ENCODE measurements around the gene WASF1.

WASF1 gene

DNA sequence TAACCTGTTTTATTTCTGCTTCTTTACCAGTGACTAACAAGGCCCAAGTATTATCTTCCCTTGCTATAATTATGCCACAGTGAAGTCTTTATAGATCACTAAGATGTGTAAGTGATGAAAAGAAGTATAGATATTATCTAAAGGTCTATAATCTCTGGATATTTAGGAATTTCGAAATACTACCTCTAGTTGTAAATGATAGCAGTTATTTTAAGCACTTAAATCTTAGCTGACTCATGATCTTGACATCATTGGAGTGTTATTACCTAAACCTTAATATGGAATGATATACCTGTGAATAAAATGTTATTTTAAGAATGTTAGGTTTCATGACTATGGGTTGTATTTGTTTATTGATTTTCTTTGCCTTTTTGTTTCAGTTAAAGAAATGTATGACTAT lies 32.3 kb upstream of the WASF1 start:
- no peak overlapping the region for H3K4me3 ChIP-seq (ENCODE audit: control insufficient read depth, low read depth, low read length)
- no peak for DNase-seq (ENCODE audit: low read depth)
- TF ChIP-seq CTCF (IDR thresholded peaks at IDR 0.05; ENCODE audit: control insufficient read depth, insufficient read depth, low read depth, low read length, missing control alignments) = no peak

DNA sequence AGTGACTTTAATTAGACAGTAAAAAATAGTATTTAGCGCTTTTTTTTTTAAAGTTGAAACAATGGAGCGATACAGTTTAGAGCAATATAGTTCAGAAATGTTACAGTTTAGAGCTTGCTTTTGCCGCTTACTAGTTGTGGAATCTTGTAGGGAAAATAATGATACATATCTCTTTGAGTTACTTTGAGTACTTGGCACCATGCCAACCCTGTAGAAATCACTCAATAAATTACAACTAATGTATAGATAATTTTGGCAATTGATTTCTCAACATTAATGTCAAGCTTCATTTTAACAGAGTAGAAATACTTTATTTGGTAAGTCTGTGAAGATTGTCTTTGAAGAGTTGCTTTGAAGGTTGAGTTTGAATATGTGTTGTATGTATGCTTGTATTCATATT lies 28.2 kb upstream of the WASF1 start:
- no peak overlapping the region for H3K4me3 ChIP-seq (ENCODE audit: control insufficient read depth, low read depth, low read length)
- DNase-seq (ENCODE audit: low read depth) = no peak
- no peak for TF ChIP-seq CTCF (IDR thresholded peaks at IDR 0.05; ENCODE audit: control insufficient read depth, insufficient read depth, low read depth, low read length, missing control alignments)

GRCh38 chr6:110201151-110201884 lies 21.8 kb upstream of the WASF1 start:
- no peak overlapping the region for H3K4me3 ChIP-seq (ENCODE audit: control insufficient read depth, low read depth, low read length)
- no peak for DNase-seq (ENCODE audit: low read depth)
- TF ChIP-seq CTCF (IDR thresholded peaks at IDR 0.05; ENCODE audit: control insufficient read depth, insufficient read depth, low read depth, low read length, missing control alignments) = no peak

DNA sequence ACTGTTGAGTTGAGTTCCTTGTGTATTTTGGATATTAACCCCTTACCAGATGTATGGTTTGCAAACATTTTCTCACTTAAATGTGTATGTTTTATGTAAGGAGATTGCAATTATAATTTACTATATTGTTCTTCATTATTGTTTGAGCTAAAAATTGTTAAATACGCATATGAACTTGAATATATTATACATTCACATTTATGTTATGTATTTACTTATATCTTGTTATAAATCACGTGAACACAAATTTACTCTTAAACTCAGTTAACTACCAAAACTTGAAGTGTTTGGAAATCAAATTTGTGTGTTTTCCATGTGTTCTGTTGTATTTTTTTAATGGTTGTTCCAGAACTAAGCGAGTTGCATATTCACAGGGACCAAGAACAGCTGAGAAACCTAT lies 19.1 kb upstream of the WASF1 start:
- no peak overlapping the region for H3K4me3 ChIP-seq (ENCODE audit: control insufficient read depth, low read depth, low read length)
- no peak for TF ChIP-seq CTCF (IDR thresholded peaks at IDR 0.05; ENCODE audit: control insufficient read depth, insufficient read depth, low read depth, low read length, missing control alignments)
- DNase-seq (ENCODE audit: low read depth) = no peak

DNA sequence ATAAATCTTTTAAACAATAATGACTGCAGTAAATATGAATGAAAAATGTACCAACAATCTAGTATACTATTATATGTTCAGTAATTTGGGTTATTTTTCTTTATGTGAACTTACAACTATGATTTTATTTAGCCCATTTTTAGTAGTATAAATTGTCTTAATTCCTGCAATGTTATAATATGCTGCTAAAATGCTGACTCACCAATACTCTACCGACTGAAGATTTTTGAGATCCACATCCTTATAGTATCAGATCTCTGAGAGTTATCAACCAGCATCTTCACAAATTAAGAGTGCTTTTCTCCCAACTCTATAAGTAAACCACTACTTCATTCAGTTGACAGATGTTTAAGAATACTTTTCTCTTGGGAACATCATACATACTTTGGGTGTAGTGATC lies 17.4 kb upstream of the WASF1 start:
- no peak overlapping the region for H3K4me3 ChIP-seq (ENCODE audit: control insufficient read depth, low read depth, low read length)
- DNase-seq (ENCODE audit: low read depth) = no peak
- no peak for TF ChIP-seq CTCF (IDR thresholded peaks at IDR 0.05; ENCODE audit: control insufficient read depth, insufficient read depth, low read depth, low read length, missing control alignments)

DNA sequence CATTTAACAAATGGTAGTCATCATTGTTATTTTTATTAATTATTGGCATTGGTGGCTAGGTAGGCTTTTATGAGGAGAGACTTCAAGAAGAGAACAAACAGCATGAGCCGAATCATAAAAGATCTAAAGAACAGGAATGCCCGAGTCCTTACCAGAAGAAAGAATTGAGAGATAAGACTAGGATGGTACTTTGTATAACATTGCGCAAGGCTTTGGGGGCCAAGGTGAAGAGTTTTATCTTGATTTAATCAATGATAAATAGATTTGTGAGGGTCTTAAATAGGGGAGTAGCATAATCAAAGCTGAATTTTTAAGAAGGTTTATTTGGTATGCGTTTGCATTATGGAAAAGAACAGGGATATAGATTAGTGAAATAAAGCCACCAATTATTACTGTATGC lies 16.2 kb upstream of the WASF1 start:
- DNase-seq (ENCODE audit: low read depth) = no peak
- TF ChIP-seq CTCF (IDR thresholded peaks at IDR 0.05; ENCODE audit: control insufficient read depth, insufficient read depth, low read depth, low read length, missing control alignments) = no peak

More for the DNA sequence above, 16.2 kb upstream of the WASF1 start:
- H3K4me3 ChIP-seq (ENCODE audit: control insufficient read depth, low read depth, low read length) = no peak overlapping the region

Measured in AG09309 (cell line).